Ishikawa (cell line): ENCODE data around the gene GABRD.

Experiments used
- CREB1 ChIP-seq: IDR thresholded peaks from 2 replicates; pipeline ENCODE4 v1.6.1; 2012; ENCODE audit warnings: low read depth
- MAX ChIP-seq: IDR thresholded peaks from 2 replicates; pipeline ENCODE4 v1.6.1; 2012
- NFIC ChIP-seq: IDR thresholded peaks from 2 replicates; pipeline ENCODE4 v1.6.1; 2012
- REST ChIP-seq: IDR thresholded peaks from 2 replicates; pipeline ENCODE4 v1.6.1; 2012; ENCODE audit warnings: low read depth, mild to moderate bottlenecking
- TEAD4 ChIP-seq: IDR thresholded peaks from 2 replicates; pipeline ENCODE4 v1.6.1; 2012
- USF1 ChIP-seq: IDR thresholded peaks from 2 replicates; pipeline ENCODE4 v1.6.1; 2012
- ZBTB7A ChIP-seq: IDR thresholded peaks from 2 replicates; pipeline ENCODE4 v1.6.1; 2012; ENCODE audit warnings: low read depth

- TF ChIP-seq REST (no peak), TEAD4 (no peak), ZBTB7A (no peak), USF1 (no peak), MAX (no peak), NFIC (no peak), CREB1 (no peak)
Observed at GRCh38 chr1:2000850-2001249, 18.3 kb upstream of the GABRD start.
